GM10266 (cell line): ENCODE data around the gene LGALS16.
"Not testable (repeated sequence)": the region's sequence is repeated elsewhere in the genome, so short reads cannot be mapped to it uniquely, and the experiment has no call there.

Experiments
- DNase-seq: peaks from one replicate; pipeline ENCODE4 v3.0.0; 2012; ENCODE audit errors: extremely low spot score
- TF ChIP-seq, protein P1 (sequence below): IDR thresholded peaks from 2 replicates; pipeline ENCODE4 v1.5.1; 2012; ENCODE audit warnings: mild to moderate bottlenecking, low read depth; ENCODE audit not compliant: control insufficient read depth, insufficient read depth; ENCODE audit errors: missing control alignments

LGALS16 gene

GRCh38 chr19:39647918-39648317 lies 7.8 kb upstream of the LGALS16 start:
- TF ChIP-seq, protein P1, sequence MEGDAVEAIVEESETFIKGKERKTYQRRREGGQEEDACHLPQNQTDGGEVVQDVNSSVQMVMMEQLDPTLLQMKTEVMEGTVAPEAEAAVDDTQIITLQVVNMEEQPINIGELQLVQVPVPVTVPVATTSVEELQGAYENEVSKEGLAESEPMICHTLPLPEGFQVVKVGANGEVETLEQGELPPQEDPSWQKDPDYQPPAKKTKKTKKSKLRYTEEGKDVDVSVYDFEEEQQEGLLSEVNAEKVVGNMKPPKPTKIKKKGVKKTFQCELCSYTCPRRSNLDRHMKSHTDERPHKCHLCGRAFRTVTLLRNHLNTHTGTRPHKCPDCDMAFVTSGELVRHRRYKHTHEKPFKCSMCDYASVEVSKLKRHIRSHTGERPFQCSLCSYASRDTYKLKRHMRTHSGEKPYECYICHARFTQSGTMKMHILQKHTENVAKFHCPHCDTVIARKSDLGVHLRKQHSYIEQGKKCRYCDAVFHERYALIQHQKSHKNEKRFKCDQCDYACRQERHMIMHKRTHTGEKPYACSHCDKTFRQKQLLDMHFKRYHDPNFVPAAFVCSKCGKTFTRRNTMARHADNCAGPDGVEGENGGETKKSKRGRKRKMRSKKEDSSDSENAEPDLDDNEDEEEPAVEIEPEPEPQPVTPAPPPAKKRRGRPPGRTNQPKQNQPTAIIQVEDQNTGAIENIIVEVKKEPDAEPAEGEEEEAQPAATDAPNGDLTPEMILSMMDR, result no peak
- no peak for DNase-seq

DNA sequence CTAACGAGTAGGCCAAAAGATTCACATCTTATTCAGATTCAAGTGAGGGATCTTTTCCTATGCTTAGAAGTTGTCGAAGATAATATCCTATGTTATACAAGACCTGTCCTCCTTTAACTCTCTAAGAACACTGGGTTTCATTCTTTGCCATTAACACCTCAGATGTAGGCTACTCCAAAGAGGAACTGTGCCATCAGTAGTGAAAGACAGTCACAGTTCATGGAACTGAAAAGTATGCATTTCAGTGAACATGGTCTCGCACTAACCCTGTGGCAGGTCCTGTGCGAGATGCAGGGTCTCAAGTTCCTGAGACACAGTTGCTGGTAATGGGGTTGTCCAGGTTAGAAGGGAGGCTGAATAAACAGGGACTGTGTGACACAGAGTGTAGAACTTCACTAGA lies 4.1 kb downstream of the LGALS16 start:
- TF ChIP-seq, protein P1, result no peak
- no peak for DNase-seq

DNA sequence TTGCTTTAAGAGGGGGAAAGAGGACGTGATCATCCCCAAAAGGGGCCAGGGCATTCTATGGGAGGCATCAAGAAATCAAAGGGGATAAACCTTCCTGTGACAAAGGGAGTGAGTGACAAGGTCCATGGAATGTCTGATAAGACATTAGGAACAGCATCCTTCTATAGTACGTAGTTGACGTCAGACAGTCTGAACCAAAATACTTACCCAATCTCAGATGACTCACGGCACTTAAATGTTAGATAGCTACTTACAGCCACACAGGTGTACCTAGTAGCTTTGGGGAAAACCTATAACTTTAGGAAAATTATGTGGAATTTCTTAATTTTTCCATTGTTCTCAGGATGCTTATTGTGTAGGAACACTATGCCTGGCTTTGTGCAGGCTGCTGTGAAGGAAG lies 4.9 kb downstream of the LGALS16 start:
- no peak for DNase-seq
- TF ChIP-seq, protein P1, result no peak

- DNase-seq, result no peak
- TF ChIP-seq, protein P1, result no peak
These were observed 5.9 kb downstream of the LGALS16 start for GRCh38 chr19:39661565-39661964.

- not testable (repeated sequence) for DNase-seq
These were observed 14.1 kb downstream of the LGALS16 start for GRCh38 chr19:39669860-39670259.

DNA sequence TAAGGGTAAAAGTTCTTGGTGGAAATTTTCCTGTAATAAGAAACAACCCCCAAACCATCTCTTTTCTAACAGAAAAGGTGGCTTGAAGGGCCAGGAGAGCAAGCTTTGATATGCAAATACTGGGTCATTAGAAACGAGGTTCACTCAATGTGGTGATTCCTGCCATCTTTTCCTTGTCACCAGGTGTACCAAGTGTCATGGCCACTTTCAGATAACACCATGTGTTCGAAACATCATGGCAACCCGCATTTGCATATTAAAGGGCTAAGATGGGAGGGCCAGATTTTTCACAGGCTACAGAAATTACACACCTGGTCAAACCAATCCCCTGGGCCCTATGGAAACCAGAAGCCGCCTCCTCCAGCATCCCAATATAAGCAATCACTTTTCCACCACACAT lies 15.3 kb downstream of the LGALS16 start:
- no peak for DNase-seq
- TF ChIP-seq, protein P1, result no peak

DNA sequence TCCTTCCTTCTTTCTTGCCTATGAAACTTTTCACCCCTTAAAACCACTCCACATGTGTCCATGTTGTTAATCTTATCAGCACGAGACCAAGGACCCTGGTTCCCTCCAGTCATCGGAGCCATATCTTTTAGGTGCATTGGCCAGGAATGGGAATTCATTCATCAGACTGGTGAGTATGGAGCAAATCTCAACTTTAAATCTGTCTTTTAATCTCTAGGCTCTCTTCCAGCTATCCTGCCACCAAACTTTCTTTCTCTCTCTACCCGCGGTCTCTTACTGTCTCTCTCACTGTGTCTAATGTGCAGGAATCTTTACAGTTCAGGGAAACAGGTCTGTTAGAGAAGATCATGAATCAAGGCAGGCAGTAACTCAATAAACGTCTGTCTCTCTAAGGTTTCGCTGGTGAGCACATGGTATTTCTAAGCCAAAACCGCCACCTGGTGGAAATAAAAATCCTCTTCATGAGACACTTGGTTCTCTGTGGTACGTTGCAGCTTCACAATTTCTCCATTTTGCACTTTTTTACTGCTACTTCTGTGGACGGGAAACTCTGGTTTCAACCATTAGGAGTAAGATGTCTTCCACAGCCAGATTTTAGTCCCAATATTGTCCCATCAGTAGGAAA lies 16.1 kb downstream of the LGALS16 start:
- TF ChIP-seq, protein P1, result peak; percentile 61
- DNase-seq, result peak; percentile 51

- DNase-seq, result no peak
These were observed 16.8 kb downstream of the LGALS16 start for GRCh38 chr19:39672473-39672872.

More at GRCh38 chr19:39672473-39672872, 16.8 kb downstream of the LGALS16 start:
- TF ChIP-seq, protein P1, result no peak
